BLaER1 (cell line): ENCODE results near the gene MCCD1.
"Not testable (repeated sequence)": the region's sequence is repeated elsewhere in the genome, so short reads cannot be mapped to it uniquely, and the experiment has no call there.

Experiments
- H3K27ac ChIP-seq: shearing (Covaris generic); formaldehyde crosslinking; 2 replicates; pipeline ENCODE4 v1.8.1; 2022
- H3K27me3 ChIP-seq: shearing (Covaris generic); formaldehyde crosslinking; 2 replicates; pipeline ENCODE4 v1.8.1; 2022
- H3K36me3 ChIP-seq: shearing (Covaris generic); formaldehyde crosslinking; 2 replicates; pipeline ENCODE4 v1.8.1; 2022
- H3K4me1 ChIP-seq: shearing (Covaris generic); formaldehyde crosslinking; 2 replicates; pipeline ENCODE4 v1.8.1; 2022
- H3K4me2 ChIP-seq: shearing (Covaris generic); formaldehyde crosslinking; 2 replicates; pipeline ENCODE4 v1.8.1; 2022
- H3K4me3 ChIP-seq: shearing (Covaris generic); formaldehyde crosslinking; 2 replicates; pipeline ENCODE4 v1.8.1; 2022
- H3K9ac ChIP-seq: shearing (Covaris generic); formaldehyde crosslinking; 2 replicates; pipeline ENCODE4 v1.8.1; 2022
- H3K9me3 ChIP-seq: shearing (Covaris generic); formaldehyde crosslinking; 2 replicates; pipeline ENCODE4 v1.8.1; 2022
- H4K20me1 ChIP-seq: shearing (Covaris generic); formaldehyde crosslinking; 2 replicates; pipeline ENCODE4 v1.8.1; 2022
- Cebpa-rat ChIP-seq: shearing (Covaris generic); IDR thresholded peaks from 2 replicates; pipeline ENCODE4 v1.8.1; 2022

The MCCD1 gene

DNA sequence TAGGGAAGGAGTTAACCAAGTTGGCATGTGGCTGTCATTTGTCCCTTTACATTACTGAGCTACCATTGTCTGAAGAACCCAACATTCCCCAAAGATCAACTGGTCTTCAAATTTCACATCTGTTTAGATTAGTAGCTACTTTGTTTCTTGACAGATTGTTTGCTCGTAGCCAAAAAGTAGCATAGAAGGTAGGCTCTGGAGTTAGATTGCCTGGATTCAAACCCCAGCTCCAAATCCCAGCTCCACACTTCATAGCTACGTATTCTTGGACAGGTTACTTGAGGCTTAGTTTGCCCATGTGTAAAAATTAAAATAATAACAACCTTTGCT lies 19.7 kb downstream of the MCCD1 start:
- Histone ChIP-seq H3K36me3 (peaks cover 19% of the 10 kb centered on the region), H3K4me2 (peak overlapping the region; percentile 93), H3K27me3 (no peaks in the 10 kb centered on the region), H3K4me3 (peak overlapping the region; percentile 63), H4K20me1 (no peaks in the 10 kb centered on the region), H3K9ac (peak overlapping the region; percentile 78), H3K9me3 (no peaks in the 10 kb centered on the region), H3K27ac (peak overlapping the region; percentile 84), H3K4me1 (peaks cover 70% of the 10 kb centered on the region)
- no peak for TF ChIP-seq Cebpa-rat

DNA sequence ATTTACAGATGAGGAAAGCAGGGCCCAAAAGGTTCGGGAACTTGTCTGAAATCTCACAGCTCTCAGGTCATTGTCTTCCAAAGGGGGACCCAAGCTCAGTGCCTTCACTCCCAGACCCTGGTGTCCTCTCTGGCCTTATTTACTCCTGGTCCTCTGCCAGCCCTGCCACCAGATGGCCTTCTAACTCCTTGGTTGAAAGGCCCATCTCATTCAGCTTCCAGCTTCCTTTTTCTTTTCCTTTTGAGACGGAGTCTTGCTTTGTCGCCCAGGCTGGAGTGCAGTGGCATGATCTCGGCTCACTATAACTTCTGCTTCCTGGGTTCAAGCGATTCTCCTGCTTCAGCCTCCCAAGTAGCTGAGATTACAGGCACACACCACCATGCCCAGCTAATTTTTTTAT lies 22.6 kb downstream of the MCCD1 start:
- not testable (repeated sequence) for H3K9ac ChIP-seq
- peaks cover 24% of the 10 kb centered on the region for H3K36me3 ChIP-seq
- peaks cover 74% of the 10 kb centered on the region for H3K4me1 ChIP-seq

DNA sequence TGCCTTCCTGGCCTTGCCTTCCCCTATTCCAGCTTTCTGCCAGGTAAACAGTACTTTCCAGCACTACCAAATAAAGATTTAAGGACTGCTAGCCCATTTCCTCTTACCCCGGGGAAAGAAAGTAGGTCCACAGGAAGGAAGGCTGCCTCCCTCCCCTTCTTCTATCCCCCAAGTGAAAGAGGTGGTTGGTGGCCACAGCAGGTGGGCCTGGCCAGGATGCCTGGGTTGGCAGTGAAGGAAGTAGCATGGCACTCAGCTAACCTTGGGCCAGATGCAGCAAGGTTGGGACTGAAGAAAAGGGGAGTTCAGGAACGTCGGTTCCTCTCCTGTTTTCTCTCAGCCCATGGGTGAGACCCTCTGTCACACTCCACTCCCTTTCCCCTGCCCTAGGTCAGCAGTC lies 27.5 kb downstream of the MCCD1 start:
- H3K9me3 ChIP-seq: no peaks in the 10 kb centered on the region
- H4K20me1 ChIP-seq: no peaks in the 10 kb centered on the region
- peak overlapping the region; percentile 98 for H3K4me2 ChIP-seq
- H3K27me3 ChIP-seq: no peaks in the 10 kb centered on the region
- H3K4me1 ChIP-seq: peaks cover 86% of the 10 kb centered on the region
- no peak overlapping the region for H3K4me3 ChIP-seq
- TF ChIP-seq Cebpa-rat: no peak
- peaks cover 11% of the 10 kb centered on the region; the same call in 1 of the 2 replicates for H3K36me3 ChIP-seq
- peak overlapping the region; percentile 80 for H3K27ac ChIP-seq
- H3K9ac ChIP-seq: peak overlapping the region; percentile 58

More for the DNA sequence above, 22.6 kb downstream of the MCCD1 start:
- peak overlapping the region; percentile 35 for H3K4me2 ChIP-seq
- not testable (repeated sequence) for H3K9me3 ChIP-seq, H3K4me3 ChIP-seq, H4K20me1 ChIP-seq, H3K27me3 ChIP-seq
- 0 out of 2 replicates have a peak overlapping the region, but pooled peaks have one; percentile 11 for H3K27ac ChIP-seq

DNA sequence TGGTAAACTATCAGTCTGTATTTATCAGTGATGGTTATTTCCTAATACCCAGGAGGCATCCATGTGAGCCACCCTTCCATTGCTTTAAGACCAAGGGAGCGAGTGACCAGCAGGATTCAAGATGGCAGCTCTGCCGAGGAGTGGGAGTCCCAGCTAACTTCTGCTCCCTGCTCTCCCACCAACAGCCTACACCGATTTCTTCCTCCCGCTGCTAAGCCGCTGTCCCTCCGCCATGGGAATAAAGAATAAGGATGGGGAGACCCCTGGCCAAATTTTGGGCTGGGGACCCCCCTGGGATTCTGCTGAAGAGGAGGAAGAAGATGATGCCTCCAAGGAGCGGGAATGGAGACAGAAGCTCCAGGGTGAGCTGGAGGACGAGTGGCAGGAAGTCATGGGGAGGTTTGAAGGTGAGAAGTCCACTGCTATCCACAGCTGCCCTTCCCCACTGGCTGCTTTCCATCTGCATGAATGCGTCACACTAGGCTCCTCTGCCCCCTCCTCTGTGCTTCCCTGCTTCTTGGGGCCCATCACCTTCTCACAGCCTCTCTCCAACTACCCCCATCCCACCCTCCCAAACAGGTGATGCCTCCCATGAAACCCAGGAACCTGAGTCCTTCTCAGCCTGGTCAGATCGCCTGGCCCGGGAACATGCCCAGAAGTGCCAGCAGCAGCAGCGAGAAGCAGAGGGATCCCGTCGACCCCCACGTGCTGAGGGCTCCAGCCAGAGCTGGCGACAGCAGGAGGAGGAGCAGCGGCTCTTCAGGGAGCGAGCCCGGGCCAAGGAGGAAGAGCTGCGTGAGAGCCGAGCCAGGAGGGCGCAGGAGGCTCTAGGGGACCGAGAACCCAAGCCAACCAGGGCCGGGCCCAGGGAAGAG lies 28.9 kb downstream of the MCCD1 start:
- Histone ChIP-seq H3K36me3 (peaks cover 11% of the 10 kb centered on the region; the same call in 1 of the 2 replicates), H4K20me1 (no peaks in the 10 kb centered on the region), H3K4me3 (peak overlapping the region; percentile 61), H3K4me1 (peaks cover 92% of the 10 kb centered on the region), H3K9ac (peak overlapping the region; percentile 80), H3K9me3 (no peaks in the 10 kb centered on the region), H3K27me3 (no peaks in the 10 kb centered on the region), H3K27ac (peak overlapping the region; percentile 96), H3K4me2 (peak overlapping the region; percentile 98)
- TF ChIP-seq Cebpa-rat: no peak

DNA sequence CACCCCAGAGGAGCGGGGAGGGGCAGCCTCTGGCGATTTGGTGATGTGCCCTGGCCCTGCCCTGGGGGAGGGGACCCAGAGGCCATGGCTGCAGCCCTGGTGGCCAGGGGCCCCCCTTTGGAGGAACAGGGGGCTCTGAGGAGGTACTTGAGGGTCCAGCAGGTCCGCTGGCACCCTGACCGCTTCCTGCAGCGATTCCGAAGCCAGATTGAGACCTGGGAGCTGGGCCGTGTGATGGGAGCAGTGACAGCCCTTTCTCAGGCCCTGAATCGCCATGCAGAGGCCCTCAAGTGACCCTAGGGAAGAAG lies 29.5 kb downstream of the MCCD1 start:
- H4K20me1 ChIP-seq: no peaks in the 10 kb centered on the region
- no peak for TF ChIP-seq Cebpa-rat
- H3K9me3 ChIP-seq: no peaks in the 10 kb centered on the region
- H3K36me3 ChIP-seq: peaks cover 6% of the 10 kb centered on the region; the same call in 1 of the 2 replicates
- peak overlapping the region; percentile 96 for H3K27ac ChIP-seq
- peak overlapping the region; percentile 98 for H3K4me2 ChIP-seq
- peak overlapping the region; percentile 61 for H3K4me3 ChIP-seq
- no peaks in the 10 kb centered on the region for H3K27me3 ChIP-seq
- H3K9ac ChIP-seq: peak overlapping the region; percentile 80
- H3K4me1 ChIP-seq: peaks cover 98% of the 10 kb centered on the region

DNA sequence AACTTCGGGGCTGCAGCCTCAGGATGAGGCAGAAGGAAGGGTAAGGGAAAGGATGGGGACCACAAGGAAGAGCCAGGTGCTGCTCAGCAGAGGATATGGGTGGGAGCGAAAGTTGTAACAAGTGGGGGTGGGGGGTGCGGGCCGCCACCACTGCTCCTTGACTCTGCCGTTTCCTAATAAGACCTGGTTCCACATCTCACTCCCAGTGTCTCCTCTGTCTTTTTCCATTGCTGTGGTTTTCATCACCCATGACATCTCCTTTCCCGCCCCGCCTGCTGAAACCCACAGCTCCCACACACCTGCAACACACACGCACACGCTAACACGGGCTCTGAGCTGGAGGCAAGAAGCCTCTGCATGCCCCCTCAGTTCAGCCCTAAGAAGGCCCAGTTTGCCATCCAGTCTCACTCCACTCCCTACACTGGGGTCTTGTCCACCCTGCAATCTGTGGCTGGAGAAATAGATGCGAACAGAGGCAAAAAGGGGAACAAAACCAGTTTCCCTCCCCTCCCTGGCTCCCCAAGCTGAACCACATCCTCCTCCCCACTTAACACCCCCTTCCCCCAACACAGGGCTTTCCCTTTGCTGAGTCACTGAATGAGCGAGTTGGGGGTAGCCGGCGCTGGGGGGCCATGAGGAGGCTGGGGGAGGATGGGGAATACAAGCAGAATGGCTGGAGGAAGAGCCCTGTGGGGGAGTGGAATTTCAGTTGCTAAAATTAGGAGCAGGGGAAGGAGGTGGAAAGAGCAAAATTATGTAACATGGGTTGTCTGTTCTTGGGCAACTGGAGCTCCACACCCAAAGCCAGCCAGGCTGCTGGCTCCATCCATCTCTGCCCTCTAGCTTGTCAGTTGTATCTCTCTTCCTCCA lies 30.1 kb downstream of the MCCD1 start:
- Histone ChIP-seq H3K36me3 (0 out of 2 replicates have a peak, but pooled peaks cover 4% of the 10 kb centered on the region), H3K4me3 (peak overlapping the region; percentile 61), H3K4me2 (peak overlapping the region; percentile 98), H3K27me3 (no peaks in the 10 kb centered on the region), H3K9me3 (no peaks in the 10 kb centered on the region), H3K4me1 (peaks cover 99% of the 10 kb centered on the region), H3K9ac (peak overlapping the region; percentile 80), H4K20me1 (no peaks in the 10 kb centered on the region), H3K27ac (peak overlapping the region; percentile 96)
- no peak for TF ChIP-seq Cebpa-rat

DNA sequence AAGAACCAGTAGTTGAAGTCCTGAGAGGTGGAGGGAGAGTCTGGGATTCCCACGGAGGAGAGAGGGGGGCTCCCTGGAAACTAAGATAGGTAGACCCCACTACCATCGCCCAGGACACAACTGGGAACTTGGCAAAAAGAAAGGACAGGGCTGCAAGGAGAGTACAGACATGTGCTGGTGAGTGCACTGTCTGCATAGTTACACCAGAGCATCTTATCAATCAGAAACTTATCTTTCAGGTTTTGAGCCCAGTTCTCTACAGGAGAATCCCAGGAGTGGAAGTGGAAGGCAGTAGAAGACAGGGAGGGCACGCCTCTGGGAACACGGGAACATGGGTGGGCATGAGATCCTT lies 30.8 kb downstream of the MCCD1 start:
- TF ChIP-seq Cebpa-rat: no peak
- Histone ChIP-seq H4K20me1 (no peaks in the 10 kb centered on the region), H3K4me2 (peak overlapping the region; percentile 98), H3K9ac (peak overlapping the region; percentile 80), H3K4me3 (peak overlapping the region; percentile 61), H3K36me3 (no peaks in the 10 kb centered on the region), H3K4me1 (peaks cover 100% of the 10 kb centered on the region), H3K27ac (peak overlapping the region; percentile 96), H3K27me3 (no peaks in the 10 kb centered on the region), H3K9me3 (no peaks in the 10 kb centered on the region)

DNA sequence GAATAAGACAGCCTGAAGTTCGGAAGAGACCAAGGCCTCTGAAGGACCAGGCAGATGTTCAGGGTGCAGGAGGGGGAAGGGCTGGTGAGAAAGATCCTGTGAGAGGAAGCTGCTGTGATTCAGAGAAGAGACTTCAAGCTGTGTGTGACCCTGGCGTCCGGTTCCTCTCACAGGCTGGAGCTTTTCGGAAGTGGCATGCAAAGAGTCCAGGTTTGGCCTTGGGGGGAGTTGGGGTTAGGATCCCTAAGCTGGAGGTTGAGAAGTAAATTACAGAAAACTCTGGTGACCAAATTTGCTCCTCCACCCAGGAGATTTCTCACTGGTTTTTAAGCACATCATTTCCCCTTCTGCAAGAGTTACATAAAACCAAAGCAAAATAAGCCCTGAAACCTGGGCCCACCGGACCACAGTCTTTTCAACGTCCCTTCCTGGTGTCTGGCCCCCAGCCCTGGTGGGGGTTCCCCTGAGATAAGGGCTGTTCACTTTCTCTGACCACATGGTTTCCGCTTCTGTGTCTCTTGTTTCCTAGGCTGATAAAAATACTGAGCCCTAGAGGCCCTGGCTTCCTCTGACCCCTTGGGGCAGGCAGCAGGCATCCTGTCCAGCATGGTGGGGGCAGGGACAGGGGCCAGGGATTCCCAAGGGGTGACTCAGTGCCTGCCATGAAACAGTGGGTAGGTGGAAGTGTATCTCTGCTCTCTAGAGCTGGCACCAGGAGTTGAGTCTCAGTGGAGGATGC lies 31.4 kb downstream of the MCCD1 start:
- Histone ChIP-seq H3K4me3 (peak overlapping the region; percentile 61), H3K27ac (peak overlapping the region; percentile 96), H3K9me3 (no peaks in the 10 kb centered on the region), H4K20me1 (no peaks in the 10 kb centered on the region), H3K36me3 (no peaks in the 10 kb centered on the region), H3K9ac (peak overlapping the region; percentile 80), H3K27me3 (no peaks in the 10 kb centered on the region), H3K4me1 (peaks cover 100% of the 10 kb centered on the region), H3K4me2 (peak overlapping the region; percentile 98)
- no peak for TF ChIP-seq Cebpa-rat

DNA sequence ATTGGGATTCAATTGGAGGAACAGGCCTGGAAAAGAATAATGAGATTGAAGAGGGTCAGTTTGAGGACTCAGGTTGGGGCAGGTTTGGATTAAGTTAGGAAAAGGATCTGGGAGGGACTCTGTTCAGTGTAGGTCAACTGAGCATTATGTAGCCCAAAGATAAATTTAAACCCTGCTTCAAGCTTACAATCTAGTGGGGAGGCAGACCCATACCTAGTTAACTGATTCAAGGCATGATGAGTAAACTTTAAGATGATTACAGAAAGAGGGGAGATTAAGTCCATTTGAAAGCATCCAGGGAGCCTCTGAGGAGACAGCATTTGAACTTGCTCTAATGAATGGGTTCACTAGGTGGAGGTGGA lies 31.9 kb downstream of the MCCD1 start:
- Histone ChIP-seq H3K36me3 (no peaks in the 10 kb centered on the region), H3K4me1 (peaks cover 100% of the 10 kb centered on the region), H4K20me1 (no peaks in the 10 kb centered on the region), H3K27ac (peak overlapping the region; percentile 96), H3K4me2 (peak overlapping the region; percentile 98), H3K9me3 (no peaks in the 10 kb centered on the region), H3K9ac (peak overlapping the region; percentile 80), H3K27me3 (no peaks in the 10 kb centered on the region), H3K4me3 (peak overlapping the region; percentile 61)
- TF ChIP-seq Cebpa-rat: no peak
